H1 (cell line): ENCODE results near the gene RPTOR. TPM values are rescaled to one million over a fixed set of nuclear protein-coding genes. Genes with fewer than 3 reads are reported as not detected.

Experiments
- BACH1 ChIP-seq: IDR thresholded peaks from 2 replicates; pipeline ENCODE4 v1.6.1; 2012; ENCODE audit warnings: low read length, improper control_type of control experiment
- CEBPB ChIP-seq: IDR thresholded peaks from 2 replicates; pipeline ENCODE4 v1.6.1; 2012; ENCODE audit warnings: low read depth, low read length
- CHD2 ChIP-seq: IDR thresholded peaks from 2 replicates; pipeline ENCODE4 v1.6.1; 2012; ENCODE audit warnings: low read length, improper control_type of control experiment
- EZH2 ChIP-seq: fragments of 200-600 bp; sonication (generic); IDR thresholded peaks from 2 replicates; pipeline ENCODE4 v1.7.1; 2012; ENCODE audit warnings: low read depth, mild to moderate bottlenecking, moderate library complexity, low read length, inconsistent platforms; ENCODE audit not compliant: severe bottlenecking
- HDAC6 ChIP-seq: IDR thresholded peaks from one replicate; pipeline ENCODE4 v1.7.1; 2012; ENCODE audit warnings: low read depth, mild to moderate bottlenecking, inconsistent platforms, low read length, moderate library complexity
- PHF8 ChIP-seq: fragments of 200-600 bp; sonication (generic); conservative IDR thresholded peaks from 2 replicates; pipeline ENCODE4 v1.7.1; 2012; ENCODE audit warnings: low read depth, mild to moderate bottlenecking, inconsistent platforms, low read length, moderate library complexity
- POLR2AphosphoS5 ChIP-seq: IDR thresholded peaks from 2 replicates; pipeline ENCODE4 v1.6.1; 2011; ENCODE audit warnings: low read depth, low read length
- SIRT6 ChIP-seq: IDR thresholded peaks from one replicate; pipeline ENCODE4 v1.7.1; 2012; ENCODE audit warnings: low read length, inconsistent platforms
- SIX5 ChIP-seq: IDR thresholded peaks from 2 replicates; pipeline ENCODE4 v1.6.1; 2011; ENCODE audit warnings: mild to moderate bottlenecking, low read depth, low read length
- TBP ChIP-seq: IDR thresholded peaks from 2 replicates; pipeline ENCODE4 v1.6.1; 2011; ENCODE audit warnings: low read depth, low read length, improper control_type of control experiment
- ZNF274 ChIP-seq: IDR thresholded peaks from 2 replicates; pipeline ENCODE4 v1.7.0; 2012; ENCODE audit warnings: low read length, borderline replicate concordance; ENCODE audit errors: extremely low read depth
- polyA plus RNA-seq, 7 experiments: library from polyadenylated mRNA; depleted of rRNA in 3 of 7; stranded (reverse) in 5 of 7; unstranded in 2 of 7; fragments of >200 nt in 5 of 7; fragments of 200-250 nt in 2 of 7; gene quantifications; 1 replicate in 5 of 7; 2 replicates in 1 of 7; 4 replicates in 1 of 7; pipeline versions ENCODE4 v1.2.1 to v1.2.3, GENCODE V29; 2011 to 2013; ENCODE audit warnings: missing spikeins in 2 of 7, mixed read lengths in 2 of 7
- total RNA-seq: library from RNA; stranded (reverse); fragmentation: NEBNext Ultra II Directional; extraction: Animal tissue kit (Norgen Biotek cat#: 25700); gene quantifications from 2 replicates; pipeline ENCODE4 v1.2.1, GENCODE V29; 2021
- TF ChIP-seq, protein P1 (sequence below): fragments of 300-600 bp; sonication (generic); IDR thresholded peaks from 2 replicates; pipeline ENCODE4 v1.7.1; 2012; ENCODE audit warnings: low read length, moderate library complexity, mild to moderate bottlenecking, inconsistent platforms; ENCODE audit not compliant: insufficient replicate concordance

The RPTOR gene
- total and polyA plus RNA-seq, 2 of the 8 experiments (the other 6 are each of a cell fraction or from before 2014, with no cell fraction given) = 6.9 to 28.7 TPM

DNA sequence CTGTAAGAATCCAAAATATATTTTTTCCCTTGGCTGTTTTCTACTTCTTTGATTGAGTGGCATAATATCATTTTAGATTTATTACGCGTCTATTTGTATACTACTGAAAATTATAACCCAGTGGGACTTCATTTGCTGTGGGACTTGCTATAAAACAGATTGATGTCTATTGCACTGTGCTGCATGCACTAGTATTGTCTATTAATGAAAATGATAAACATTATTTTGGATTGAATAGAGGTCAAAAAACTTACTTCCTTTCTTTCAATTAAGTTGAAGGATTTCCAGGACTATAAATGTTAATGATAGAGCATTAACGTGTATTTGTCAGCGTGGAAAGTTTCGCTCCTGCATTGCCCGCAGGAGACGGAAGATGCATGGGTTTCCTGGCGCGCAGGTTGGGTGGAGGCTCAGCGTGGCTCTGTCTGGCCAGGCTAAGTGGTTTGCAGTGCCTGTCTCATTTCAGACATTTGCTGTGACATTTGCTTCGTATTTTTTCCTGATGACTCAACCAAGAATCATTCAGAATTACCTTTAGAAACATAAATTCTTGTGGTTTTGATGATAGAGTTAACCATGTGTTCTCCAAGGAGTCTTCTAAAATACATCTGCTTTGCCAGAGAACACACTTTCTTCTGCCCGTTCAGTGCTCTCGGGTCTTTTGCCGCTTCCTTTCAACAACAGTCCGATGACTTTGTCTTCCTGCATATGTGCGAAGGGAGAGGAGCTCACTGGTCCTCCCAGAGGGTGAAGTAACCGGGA is 216.7 kb downstream of the RPTOR start (continued):
- TF ChIP-seq, protein P1, sequence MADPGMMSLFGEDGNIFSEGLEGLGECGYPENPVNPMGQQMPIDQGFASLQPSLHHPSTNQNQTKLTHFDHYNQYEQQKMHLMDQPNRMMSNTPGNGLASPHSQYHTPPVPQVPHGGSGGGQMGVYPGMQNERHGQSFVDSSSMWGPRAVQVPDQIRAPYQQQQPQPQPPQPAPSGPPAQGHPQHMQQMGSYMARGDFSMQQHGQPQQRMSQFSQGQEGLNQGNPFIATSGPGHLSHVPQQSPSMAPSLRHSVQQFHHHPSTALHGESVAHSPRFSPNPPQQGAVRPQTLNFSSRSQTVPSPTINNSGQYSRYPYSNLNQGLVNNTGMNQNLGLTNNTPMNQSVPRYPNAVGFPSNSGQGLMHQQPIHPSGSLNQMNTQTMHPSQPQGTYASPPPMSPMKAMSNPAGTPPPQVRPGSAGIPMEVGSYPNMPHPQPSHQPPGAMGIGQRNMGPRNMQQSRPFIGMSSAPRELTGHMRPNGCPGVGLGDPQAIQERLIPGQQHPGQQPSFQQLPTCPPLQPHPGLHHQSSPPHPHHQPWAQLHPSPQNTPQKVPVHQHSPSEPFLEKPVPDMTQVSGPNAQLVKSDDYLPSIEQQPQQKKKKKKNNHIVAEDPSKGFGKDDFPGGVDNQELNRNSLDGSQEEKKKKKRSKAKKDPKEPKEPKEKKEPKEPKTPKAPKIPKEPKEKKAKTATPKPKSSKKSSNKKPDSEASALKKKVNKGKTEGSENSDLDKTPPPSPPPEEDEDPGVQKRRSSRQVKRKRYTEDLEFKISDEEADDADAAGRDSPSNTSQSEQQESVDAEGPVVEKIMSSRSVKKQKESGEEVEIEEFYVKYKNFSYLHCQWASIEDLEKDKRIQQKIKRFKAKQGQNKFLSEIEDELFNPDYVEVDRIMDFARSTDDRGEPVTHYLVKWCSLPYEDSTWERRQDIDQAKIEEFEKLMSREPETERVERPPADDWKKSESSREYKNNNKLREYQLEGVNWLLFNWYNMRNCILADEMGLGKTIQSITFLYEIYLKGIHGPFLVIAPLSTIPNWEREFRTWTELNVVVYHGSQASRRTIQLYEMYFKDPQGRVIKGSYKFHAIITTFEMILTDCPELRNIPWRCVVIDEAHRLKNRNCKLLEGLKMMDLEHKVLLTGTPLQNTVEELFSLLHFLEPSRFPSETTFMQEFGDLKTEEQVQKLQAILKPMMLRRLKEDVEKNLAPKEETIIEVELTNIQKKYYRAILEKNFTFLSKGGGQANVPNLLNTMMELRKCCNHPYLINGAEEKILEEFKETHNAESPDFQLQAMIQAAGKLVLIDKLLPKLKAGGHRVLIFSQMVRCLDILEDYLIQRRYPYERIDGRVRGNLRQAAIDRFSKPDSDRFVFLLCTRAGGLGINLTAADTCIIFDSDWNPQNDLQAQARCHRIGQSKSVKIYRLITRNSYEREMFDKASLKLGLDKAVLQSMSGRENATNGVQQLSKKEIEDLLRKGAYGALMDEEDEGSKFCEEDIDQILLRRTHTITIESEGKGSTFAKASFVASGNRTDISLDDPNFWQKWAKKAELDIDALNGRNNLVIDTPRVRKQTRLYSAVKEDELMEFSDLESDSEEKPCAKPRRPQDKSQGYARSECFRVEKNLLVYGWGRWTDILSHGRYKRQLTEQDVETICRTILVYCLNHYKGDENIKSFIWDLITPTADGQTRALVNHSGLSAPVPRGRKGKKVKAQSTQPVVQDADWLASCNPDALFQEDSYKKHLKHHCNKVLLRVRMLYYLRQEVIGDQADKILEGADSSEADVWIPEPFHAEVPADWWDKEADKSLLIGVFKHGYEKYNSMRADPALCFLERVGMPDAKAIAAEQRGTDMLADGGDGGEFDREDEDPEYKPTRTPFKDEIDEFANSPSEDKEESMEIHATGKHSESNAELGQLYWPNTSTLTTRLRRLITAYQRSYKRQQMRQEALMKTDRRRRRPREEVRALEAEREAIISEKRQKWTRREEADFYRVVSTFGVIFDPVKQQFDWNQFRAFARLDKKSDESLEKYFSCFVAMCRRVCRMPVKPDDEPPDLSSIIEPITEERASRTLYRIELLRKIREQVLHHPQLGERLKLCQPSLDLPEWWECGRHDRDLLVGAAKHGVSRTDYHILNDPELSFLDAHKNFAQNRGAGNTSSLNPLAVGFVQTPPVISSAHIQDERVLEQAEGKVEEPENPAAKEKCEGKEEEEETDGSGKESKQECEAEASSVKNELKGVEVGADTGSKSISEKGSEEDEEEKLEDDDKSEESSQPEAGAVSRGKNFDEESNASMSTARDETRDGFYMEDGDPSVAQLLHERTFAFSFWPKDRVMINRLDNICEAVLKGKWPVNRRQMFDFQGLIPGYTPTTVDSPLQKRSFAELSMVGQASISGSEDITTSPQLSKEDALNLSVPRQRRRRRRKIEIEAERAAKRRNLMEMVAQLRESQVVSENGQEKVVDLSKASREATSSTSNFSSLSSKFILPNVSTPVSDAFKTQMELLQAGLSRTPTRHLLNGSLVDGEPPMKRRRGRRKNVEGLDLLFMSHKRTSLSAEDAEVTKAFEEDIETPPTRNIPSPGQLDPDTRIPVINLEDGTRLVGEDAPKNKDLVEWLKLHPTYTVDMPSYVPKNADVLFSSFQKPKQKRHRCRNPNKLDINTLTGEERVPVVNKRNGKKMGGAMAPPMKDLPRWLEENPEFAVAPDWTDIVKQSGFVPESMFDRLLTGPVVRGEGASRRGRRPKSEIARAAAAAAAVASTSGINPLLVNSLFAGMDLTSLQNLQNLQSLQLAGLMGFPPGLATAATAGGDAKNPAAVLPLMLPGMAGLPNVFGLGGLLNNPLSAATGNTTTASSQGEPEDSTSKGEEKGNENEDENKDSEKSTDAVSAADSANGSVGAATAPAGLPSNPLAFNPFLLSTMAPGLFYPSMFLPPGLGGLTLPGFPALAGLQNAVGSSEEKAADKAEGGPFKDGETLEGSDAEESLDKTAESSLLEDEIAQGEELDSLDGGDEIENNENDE = no peak
- TF ChIP-seq BACH1 (no peak), SIX5 (no peak), EZH2 (no peak), HDAC6 (no peak), POLR2AphosphoS5 (no peak), SIRT6 (no peak), PHF8 (no peak), CEBPB (no peak), CHD2 (no peak), TBP (no peak), ZNF274 (no peak)
